Measurements from ENCODE around the gene SMIM33. TPM values are rescaled to one million over a fixed set of nuclear protein-coding genes. Genes with fewer than 3 reads are reported as not detected.

Gene SMIM33
- total RNA-seq, 2 experiments from 2014 or later: 1.1 to 1.2 TPM

Other genes with a start within 250 kb of the SMIM33 start
- gene MATR3, start 177.3 kb upstream of the SMIM33 start, total RNA-seq: 100 to 1,000 TPM; 168 to 222 TPM
- gene PAIP2, start 129.2 kb upstream of the SMIM33 start, total RNA-seq: 10 to 100 TPM; 87.0 to 96.0 TPM
- gene SLC23A1, start 87.7 kb upstream of the SMIM33 start, total RNA-seq: under 1 TPM; 0.75 to 0.77 TPM
- 10 to 100 TPM; 12.7 to 13.4 TPM for gene MZB1, start 81.1 kb upstream of the SMIM33 start, total RNA-seq
- gene PROB1, start 75.9 kb upstream of the SMIM33 start, total RNA-seq: 1 to 10 TPM; 3.3 to 3.4 TPM
- 1 to 10 TPM; 5.5 to 7.2 TPM for gene SPATA24, start 66.9 kb upstream of the SMIM33 start, total RNA-seq
- 1 to 10 TPM; 4.5 to 6.8 TPM for gene DNAJC18, start 31.5 kb upstream of the SMIM33 start, total RNA-seq
- gene ECSCR, start 8.3 kb upstream of the SMIM33 start, total RNA-seq: under 1 TPM; 0.45 to 0.73 TPM
- gene STING1, start 11.8 kb downstream of the SMIM33 start, total RNA-seq: 100 to 1,000 TPM; 175 TPM
- gene UBE2D2, start 90.3 kb downstream of the SMIM33 start, total RNA-seq: 100 to 1,000 TPM; 231 to 265 TPM
- gene CXXC5, start 177.3 kb downstream of the SMIM33 start, total RNA-seq: 1 to 10 TPM in 1 of 2 experiments, under 1 TPM in 1; 0.99 to 1.9 TPM